HL-60/S4 (cell line): ENCODE results near the gene EML3.
"Not testable (repeated sequence)": the region's sequence is repeated elsewhere in the genome, so short reads cannot be mapped to it uniquely, and the experiment has no call there.

Experiments
- in situ Hi-C: fragments of 300-500 bp; cut with MboI; formaldehyde crosslinking; loops from 2 replicates; pipeline ENCODE4 v1.14.3; 2022; ENCODE audit warnings: low sequenced_read_pairs

EML3 gene

GRCh38 chr11:62612366-62613290 is at the start of gene EML3, which contains the start of gene ROM1:
Gene EML3 (minus strand): TSS chr11:62612775. CDS start chr11:62612457, 318 bp downstream.
Gene ROM1 (plus strand): TSS chr11:62613257. CDS start chr11:62613282, 25 bp downstream.
- in situ Hi-C loops, result no loop called here

GRCh38 chr11:62656796-62657429 is 44.3 kb upstream of the EML3 start:
- in situ Hi-C loops, result no loop called here

- in situ Hi-C loops, result no loop called here
Measured at GRCh38 chr11:62654297-62654696, 41.7 kb upstream of the EML3 start.

GRCh38 chr11:62652161-62653006 is 39.8 kb upstream of the EML3 start:
- in situ Hi-C loops, result no loop called here

GRCh38 chr11:62650283-62650682 is 37.7 kb upstream of the EML3 start:
- in situ Hi-C loops, result not testable (repeated sequence)

- in situ Hi-C loops, result no loop called here
Measured at GRCh38 chr11:62649486-62649885, 36.9 kb upstream of the EML3 start.

- in situ Hi-C loops, result no loop called here
Measured at GRCh38 chr11:62648967-62649364, 36.4 kb upstream of the EML3 start.

- in situ Hi-C loops, result no loop called here
Measured at GRCh38 chr11:62648185-62648966, 35.8 kb upstream of the EML3 start.

GRCh38 chr11:62647609-62648005 is 35.0 kb upstream of the EML3 start:
- in situ Hi-C loops, result no loop called here

GRCh38 chr11:62646825-62647608 is 34.4 kb upstream of the EML3 start:
- in situ Hi-C loops, result no loop called here

- in situ Hi-C loops, result no loop called here
Measured at GRCh38 chr11:62645946-62646824, 33.6 kb upstream of the EML3 start, which contains the start of gene GANAB. Gene GANAB (minus strand): TSS chr11:62646613. CDS start chr11:62646599, 14 bp downstream.

GRCh38 chr11:62645671-62645945 is 33.0 kb upstream of the EML3 start:
- in situ Hi-C loops, result no loop called here

GRCh38 chr11:62644220-62644619 is 31.6 kb upstream of the EML3 start:
- in situ Hi-C loops, result no loop called here

- in situ Hi-C loops, result no loop called here
Measured at GRCh38 chr11:62632492-62632891, 19.9 kb upstream of the EML3 start.

GRCh38 chr11:62627713-62628112 is 15.1 kb upstream of the EML3 start:
- in situ Hi-C loops, result no loop called here

GRCh38 chr11:62622476-62623089 is 10.0 kb upstream of the EML3 start:
- in situ Hi-C loops, result no loop called here

GRCh38 chr11:62621567-62622470 is 9.2 kb upstream of the EML3 start, which contains the start of gene B3GAT3:
Gene B3GAT3 (minus strand): TSS chr11:62621986. CDS start chr11:62621947, 39 bp downstream.
- in situ Hi-C loops, result no loop called here
